NCI-H1694 (cell line): ENCODE measurements around the gene ADAMTSL1.
"Not testable (repeated sequence)": the region's sequence is repeated elsewhere in the genome, so short reads cannot be mapped to it uniquely, and the experiment has no call there.

Source experiments
- DNase-seq: peaks from one replicate; lab custom pipeline; 2025; lab: John Stamatoyannopoulos, UW

Gene ADAMTSL1

DNA sequence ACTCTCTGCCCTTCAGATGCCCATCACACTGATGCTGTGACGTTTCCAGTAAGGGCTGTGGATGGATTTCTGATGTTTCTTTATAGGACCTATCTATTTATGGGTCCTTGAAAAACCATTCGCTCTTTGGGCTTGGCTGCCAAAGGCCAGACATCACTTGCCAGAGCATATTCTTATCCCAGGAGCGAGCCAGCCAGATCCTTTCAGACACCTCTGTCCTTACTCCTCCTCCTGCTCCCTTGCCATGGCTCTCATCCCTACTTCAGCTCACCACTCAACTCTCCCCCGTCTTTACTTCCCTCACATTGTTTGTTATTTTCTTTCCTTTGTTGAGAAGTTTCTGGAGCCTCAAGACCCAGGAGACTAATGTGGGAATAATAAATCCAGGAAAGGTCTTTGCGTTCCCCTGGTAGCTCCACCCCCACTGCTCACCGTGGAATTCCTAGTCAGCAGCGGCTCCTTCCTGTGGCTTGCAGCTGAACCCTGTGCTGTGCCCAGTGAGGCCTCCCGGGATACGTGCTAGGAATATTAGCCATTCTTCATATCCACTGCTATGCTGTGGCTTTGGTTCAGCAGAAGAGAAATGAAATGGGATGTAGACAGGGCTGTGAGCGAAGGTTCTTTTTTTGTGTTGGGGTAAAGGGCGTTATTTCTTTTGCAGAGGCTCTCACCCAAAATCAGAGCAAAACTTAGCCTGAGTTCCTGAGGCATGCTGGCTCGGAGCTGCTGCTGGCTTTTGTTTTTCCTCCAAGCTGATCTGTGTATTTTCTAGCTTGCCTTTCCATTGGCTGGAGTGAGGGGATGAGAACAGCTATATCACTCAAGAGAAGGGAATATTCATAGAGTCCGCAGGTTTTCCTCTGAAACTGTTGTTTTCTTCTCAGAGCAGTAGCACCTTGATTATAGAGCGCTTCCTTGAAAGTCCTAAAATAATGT, 387.9 kb downstream of the ADAMTSL1 start:
- DNase-seq, result no peak

DNA sequence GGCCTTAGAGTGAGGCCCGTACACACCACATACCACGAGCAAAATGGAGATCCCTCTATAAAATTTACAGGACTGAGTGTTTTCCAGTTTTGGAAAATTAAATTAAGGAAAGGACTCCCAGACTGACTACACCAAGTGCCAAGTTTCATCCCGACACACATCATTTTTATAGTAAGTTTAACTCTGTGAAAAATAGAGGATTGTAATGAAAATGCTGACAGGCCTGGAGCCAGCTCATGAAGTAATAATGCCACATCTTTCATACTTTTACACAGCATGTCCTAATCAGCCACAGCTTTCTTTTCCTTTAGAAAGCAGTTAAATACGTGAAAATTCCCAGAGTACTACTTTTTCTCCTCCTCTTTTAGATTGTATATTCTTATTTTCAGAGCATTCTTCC, 389.8 kb downstream of the ADAMTSL1 start:
- no peak for DNase-seq

- no peak for DNase-seq
Measured at GRCh38 chr9:18864516-18864915, 390.6 kb downstream of the ADAMTSL1 start.

- DNase-seq, result no peak
Measured at GRCh38 chr9:18865542-18865941, 391.6 kb downstream of the ADAMTSL1 start.

GRCh38 chr9:18866121-18866831, 392.3 kb downstream of the ADAMTSL1 start:
- DNase-seq, result no peak

DNA sequence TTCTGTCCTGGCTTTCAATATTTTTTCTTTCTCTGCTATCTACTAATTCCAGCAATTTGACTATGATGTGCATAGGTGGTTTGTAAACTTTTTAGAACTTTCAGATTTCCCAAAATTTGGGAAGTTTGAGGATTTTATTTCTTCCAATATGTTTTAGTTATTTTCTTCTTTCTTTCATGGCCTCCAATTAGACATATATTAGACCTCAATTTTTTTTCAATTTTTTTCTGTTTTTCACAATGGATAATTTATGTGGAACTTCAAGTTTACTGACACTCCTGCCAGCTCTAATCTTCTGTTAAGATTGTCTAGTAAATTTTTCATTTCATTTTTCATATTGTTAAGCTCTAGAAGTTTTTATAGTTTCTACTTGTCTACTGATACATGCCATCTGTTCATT, 395.8 kb downstream of the ADAMTSL1 start:
- no peak for DNase-seq

DNA sequence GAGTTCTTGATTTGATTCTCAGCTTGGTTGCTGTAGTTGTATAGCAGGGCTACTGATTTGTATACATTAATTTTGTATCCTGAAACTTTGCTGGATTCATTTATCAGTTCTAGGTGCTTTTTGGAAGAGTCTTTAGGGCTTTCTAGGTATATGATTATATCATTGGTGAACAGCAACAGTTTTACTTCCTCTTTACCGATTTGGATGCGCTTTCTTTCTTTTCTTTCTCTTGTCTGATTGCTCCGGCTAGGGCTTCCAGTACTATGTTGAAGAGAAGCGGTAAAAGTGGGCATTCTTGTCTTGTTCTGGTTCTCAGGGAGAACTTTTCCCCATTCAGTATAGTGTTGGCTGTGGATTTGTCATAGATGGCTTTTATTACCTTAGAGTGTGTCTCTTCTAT, 400.1 kb downstream of the ADAMTSL1 start:
- no peak for DNase-seq

GRCh38 chr9:18874990-18875389, 401.0 kb downstream of the ADAMTSL1 start:
- DNase-seq, result not testable (repeated sequence)

DNA sequence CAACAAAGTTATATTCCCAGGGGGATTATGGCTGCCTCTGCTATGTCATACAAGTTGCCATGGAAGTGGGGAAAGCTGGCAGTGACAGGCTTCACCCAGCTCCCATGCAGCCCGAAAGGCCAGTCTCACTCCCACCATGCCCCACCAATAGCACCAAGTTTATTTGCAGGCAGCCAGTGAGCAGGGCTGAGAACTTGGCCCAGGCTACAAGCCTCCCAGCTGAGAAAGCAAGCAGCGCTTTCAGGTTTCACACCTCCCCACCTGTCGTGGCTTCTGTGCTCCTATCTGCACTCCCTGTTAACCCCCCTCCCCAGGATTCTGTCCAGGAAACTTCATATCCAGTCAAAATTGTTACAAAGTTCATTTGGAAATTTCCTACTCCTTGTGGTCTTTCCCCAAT, 404.0 kb downstream of the ADAMTSL1 start:
- no peak for DNase-seq

DNA sequence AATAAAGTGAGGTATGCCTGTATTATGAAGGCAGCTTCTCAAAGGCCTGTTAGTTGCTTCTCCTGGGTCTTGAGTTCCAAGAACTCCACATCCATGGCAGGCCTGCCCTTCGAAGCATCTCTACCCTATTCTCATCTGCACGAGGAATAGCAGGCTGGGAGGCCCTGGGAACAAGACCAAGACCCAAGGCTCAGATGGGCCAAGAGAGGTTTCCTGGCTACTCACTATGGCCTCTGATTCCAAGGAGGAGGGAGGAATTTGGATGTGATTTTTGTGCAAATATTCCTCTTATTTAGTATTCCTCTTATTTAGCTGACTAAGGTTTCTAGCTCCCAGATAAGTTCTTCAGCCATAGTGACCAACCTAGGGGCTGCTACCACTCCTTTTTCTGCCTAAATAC, 407.8 kb downstream of the ADAMTSL1 start:
- DNase-seq, result no peak

DNA sequence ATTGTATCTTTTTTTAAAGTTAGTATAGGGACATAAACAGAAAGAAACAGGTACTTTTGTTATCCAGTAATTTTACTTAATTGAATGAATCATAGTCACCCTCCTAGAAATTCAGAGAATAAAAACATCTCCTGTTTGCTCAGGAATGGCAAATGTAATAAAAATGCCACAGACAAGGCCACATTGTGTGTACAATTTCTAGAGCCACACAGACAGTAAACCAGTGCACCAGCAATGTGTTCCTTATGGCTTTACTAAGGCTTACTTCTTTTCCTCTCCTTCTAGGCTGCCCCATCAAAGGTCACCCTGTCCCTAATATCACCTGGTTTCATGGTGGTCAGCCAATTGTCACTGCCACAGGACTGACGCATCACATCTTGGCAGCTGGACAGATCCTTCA, 413.6 kb downstream of the ADAMTSL1 start:
- no peak for DNase-seq

GRCh38 chr9:18888290-18888689, 414.3 kb downstream of the ADAMTSL1 start:
- DNase-seq, result no peak

GRCh38 chr9:18889550-18889949, 415.6 kb downstream of the ADAMTSL1 start:
- no peak for DNase-seq

DNA sequence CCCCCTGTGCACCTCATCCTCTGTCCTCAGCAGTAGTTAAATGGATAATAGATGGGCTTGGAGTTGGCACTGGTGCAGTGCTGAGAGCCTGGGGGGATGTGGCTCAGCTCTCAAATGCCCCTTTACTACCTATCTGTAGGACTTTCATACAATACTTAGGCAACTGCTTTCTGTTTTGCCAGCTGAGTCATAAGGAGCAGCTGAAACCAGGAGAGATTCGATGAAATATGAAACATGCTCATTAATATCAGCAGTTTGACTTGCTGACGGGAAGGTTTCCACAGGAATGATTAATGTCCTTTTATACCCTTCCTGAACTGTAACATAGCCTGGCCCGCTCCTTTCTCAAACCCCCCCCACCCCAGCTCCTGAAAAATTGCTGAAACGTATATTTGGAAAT, 416.4 kb downstream of the ADAMTSL1 start:
- DNase-seq, result no peak

DNA sequence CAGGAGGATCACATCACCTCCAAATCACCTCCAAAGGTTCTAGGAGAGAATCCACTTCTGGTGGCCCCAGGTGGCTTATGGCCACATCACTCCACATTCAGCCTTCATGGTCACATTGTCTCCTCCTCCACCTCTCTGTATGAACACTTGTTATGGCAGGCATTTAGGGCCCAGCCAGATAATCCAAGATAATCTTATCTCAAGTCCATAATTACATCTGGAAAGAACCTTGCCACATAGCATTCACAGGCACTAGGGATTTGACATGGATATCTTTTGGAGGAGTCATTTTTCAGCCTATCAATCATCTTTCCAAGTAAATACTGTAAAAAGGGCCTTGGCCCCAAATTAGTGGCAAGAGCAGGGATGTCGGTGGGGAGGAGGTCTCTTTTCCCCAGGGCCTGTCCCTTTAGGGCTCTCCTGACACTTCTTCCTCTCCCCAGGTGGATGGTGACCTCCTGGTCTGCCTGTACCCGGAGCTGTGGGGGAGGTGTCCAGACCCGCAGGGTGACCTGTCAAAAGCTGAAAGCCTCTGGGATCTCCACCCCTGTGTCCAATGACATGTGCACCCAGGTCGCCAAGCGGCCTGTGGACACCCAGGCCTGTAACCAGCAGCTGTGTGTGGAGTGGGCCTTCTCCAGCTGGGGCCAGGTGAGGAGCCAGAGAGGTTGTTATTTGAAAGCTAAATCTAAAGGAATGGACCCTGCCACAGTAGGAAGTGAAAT, 418.2 kb downstream of the ADAMTSL1 start:
- DNase-seq, result no peak

- DNase-seq, result no peak
Measured at GRCh38 chr9:18893046-18893445, 419.1 kb downstream of the ADAMTSL1 start.

- no peak for DNase-seq
Measured at GRCh38 chr9:18893491-18893890, 419.5 kb downstream of the ADAMTSL1 start.

DNA sequence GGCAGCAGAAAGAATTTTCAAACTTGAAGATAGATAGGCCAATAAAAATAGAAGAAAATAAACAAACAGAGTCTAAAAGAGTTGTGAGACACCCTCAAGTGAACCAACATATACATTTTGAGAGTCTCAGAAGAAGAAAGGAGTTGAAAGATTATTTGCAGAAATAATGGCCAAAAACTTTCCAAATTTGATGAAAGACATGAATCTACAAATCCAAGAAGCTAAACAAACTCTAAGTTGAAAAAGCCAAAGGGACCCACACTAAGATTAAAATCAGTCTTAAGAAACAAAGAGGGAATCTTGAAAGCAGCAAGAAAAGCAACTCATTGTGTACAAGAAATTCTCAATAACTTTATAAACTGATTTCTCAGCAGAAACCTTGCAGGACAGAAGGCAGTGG, 422.1 kb downstream of the ADAMTSL1 start:
- DNase-seq, result no peak

- no peak for DNase-seq
Measured at GRCh38 chr9:18896531-18897179, 422.7 kb downstream of the ADAMTSL1 start.

DNA sequence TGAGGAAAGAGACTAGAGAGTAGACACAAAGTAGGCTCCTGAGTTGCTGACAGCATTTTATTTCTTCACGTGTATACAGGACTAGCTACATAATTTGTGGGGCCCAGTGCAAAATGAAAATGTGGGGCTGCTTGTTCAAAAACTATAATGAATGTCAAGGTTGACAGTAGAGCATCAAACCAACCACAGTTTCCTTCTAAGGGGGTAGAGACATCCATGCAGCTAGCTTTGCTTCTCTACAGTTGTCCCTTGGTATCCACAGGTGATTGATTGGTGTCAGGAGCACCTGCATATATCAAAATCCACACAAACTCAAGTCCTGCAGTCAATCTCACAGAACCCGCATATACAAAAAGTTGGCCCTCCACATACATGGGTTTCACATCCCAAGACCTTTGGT, 429.5 kb downstream of the ADAMTSL1 start:
- DNase-seq, result no peak

GRCh38 chr9:18905028-18905882, 431.3 kb downstream of the ADAMTSL1 start:
- DNase-seq, result no peak
